NCI-H128 (cell line): ENCODE results near the gene HINFP.
"Not testable (repeated sequence)": the region's sequence is repeated elsewhere in the genome, so short reads cannot be mapped to it uniquely, and the experiment has no call there.

ENCODE experiments used
- DNase-seq: peaks from one replicate; lab custom pipeline; 2025; ENCODE audit not compliant: unreplicated experiment; lab: John Stamatoyannopoulos, UW

HINFP gene

DNA sequence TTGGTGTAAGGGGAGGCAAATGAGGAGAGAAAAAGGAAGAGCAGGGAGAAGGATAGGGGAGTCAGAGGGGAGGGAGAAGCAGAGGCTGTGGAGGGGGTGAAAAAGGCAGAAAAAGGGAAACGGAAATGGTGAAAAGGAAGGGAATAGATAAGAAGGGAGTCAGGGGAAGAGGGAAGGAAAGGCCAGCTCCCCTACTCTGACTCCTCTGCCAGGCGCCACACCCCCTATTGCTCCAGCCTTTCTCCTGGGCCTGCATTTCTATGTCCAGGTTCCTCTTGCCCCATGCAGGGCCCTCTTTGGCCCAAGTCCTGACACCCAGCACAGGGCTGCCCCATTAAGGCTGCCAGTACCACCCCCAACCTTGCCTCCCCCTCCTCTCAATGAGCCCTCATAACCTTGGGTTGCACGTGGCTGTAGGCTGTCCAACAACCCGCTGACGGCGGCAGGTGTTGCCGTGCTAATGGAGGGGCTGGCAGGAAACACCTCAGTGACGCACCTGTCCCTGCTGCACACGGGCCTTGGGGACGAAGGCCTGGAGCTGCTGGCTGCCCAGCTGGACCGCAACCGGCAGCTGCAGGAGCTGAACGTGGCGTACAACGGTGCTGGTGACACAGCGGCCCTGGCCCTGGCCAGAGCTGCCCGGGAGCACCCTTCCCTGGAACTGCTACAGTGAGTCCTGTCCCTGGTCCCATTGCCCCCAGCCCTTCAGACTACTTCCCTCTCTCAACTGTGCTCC, 60.5 kb downstream of the HINFP start:
- DNase-seq, result no peak

DNA sequence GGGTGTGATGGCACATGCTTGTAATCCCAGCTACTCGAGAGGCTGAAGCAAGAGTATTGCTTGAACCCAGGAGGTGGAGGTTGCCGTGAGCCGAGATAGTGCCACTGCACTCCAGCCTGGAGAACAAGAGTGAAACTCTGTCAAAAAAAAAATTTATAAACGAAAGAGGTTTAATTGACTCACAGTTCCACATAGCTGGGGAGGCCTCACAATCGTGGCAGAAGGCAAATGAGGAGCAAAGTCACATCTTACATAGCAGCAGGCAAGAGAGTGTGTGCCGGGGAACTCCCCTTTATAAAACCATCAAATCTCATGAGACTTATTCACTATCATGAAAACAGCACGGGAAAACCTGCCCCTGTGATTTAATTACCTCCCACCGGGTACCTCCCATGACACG, 63.0 kb downstream of the HINFP start:
- not testable (repeated sequence) for DNase-seq
